HepG2 (cell line): ENCODE results near the gene SKP2. TPM values are rescaled to one million over a fixed set of nuclear protein-coding genes. Genes with fewer than 3 reads are reported as not detected.

Source experiments
- ATAC-seq: fragments of 200-7000 bp; cut with Tn5 transposase; 3 replicates; pipeline ENCODE4 v1.9.1; 2020; ENCODE audit warnings: mild to moderate bottlenecking, moderate library complexity
- BruUV-seq: library from RNA; stranded (reverse); fragments of 400-500 nt; replicated peaks from 2 replicates; lab custom pipeline; 2021; lab: Mats Ljungman, UMichigan
- CTCF ChIA-PET: fragments of 300-600 bp; formaldehyde crosslinking; extraction: SDS; loops from one replicate; lab custom pipeline; 2021; ENCODE audit warnings: low total read pairs, inconsistent platforms, low intra/inter-chr PET ratio; lab: Yijun Ruan, JAX
- POLR2A ChIA-PET: fragments of 350-600 bp; sonication (Branson Sonifier 250); formaldehyde crosslinking; loops from one replicate; lab custom pipeline; 2020; ENCODE audit warnings: antibody characterized with exemption, inconsistent platforms; lab: Yijun Ruan, JAX
- DNase-seq: peaks from one replicate; pipeline ENCODE4 v3.0.0-alpha.2; 2015; ENCODE audit warnings: low spot score
- FAIRE-seq: peaks from 3 replicates; lab custom pipeline; 2011; peaks lifted over from hg19 to GRCh38; lab: Jason Lieb, UNC
- H2AFZ ChIP-seq: one replicate; pipeline ENCODE4 v1.6.1; 2011; ENCODE audit warnings: low read length, inconsistent platforms
- H3K27ac ChIP-seq: fragments of 300-600 bp; 3 replicates; pipeline ENCODE4 v1.8.0; 2011; ENCODE audit warnings: mixed run types, mild to moderate bottlenecking, mixed read lengths, low read length, inconsistent platforms; ENCODE audit not compliant: insufficient read depth; ENCODE audit errors: extremely low read length
- H3K27me3 ChIP-seq, 2 experiments: fragments of 200-600 bp in 1 of 2; 2 replicates in 1 of 2; 3 replicates in 1 of 2; pipeline versions ENCODE4 v1.6.0 to v1.8.0; 2011; ENCODE audit warnings: low read length in 2 of 2, mild to moderate bottlenecking in 2 of 2, moderate library complexity in 2 of 2, inconsistent platforms in 1 of 2; ENCODE audit not compliant: insufficient read depth in 2 of 2, control insufficient read depth in 1 of 2
- H3K36me3 ChIP-seq, 2 experiments: fragments of 200-600 bp in 1 of 2; replicated peaks in 1 of 2; 2 replicates in 1 of 2; 3 replicates in 1 of 2; pipeline versions ENCODE4 v1.5.1 to v1.8.0; 2011; ENCODE audit warnings: low read length in 2 of 2, inconsistent platforms in 1 of 2; ENCODE audit not compliant: insufficient read depth in 2 of 2, control insufficient read depth in 1 of 2
- H3K4me1 ChIP-seq: 2 replicates; pipeline ENCODE4 v1.5.1; 2012; ENCODE audit warnings: low read length, inconsistent platforms; ENCODE audit not compliant: insufficient read depth
- H3K4me2 ChIP-seq: 2 replicates; pipeline ENCODE4 v1.6.0; 2011; ENCODE audit warnings: low read depth, low read length, inconsistent platforms
- H3K4me3 ChIP-seq, 3 experiments: fragments of 200-600 bp in 1 of 3; sonication (generic), shearing (Covaris generic) in 1 of 3; replicated peaks in 1 of 3; 2 replicates each; pipeline ENCODE4 v1.5.1; 2011 to 2016; ENCODE audit warnings: low read length in 3 of 3, inconsistent platforms in 2 of 3, low read depth in 2 of 3, mild to moderate bottlenecking in 2 of 3, control low read depth in 1 of 3, mixed read lengths in 1 of 3; ENCODE audit not compliant: insufficient read depth in 1 of 3
- H3K79me2 ChIP-seq: one replicate; pipeline ENCODE4 v1.6.1; 2011; ENCODE audit warnings: low read length, inconsistent platforms; ENCODE audit not compliant: insufficient read depth
- H3K9ac ChIP-seq: 2 replicates; pipeline ENCODE4 v1.6.0; 2011; ENCODE audit warnings: mild to moderate bottlenecking, low read depth, low read length, inconsistent platforms; ENCODE audit not compliant: insufficient read depth
- H3K9me3 ChIP-seq: 2 replicates; pipeline ENCODE4 v1.5.1; 2012; ENCODE audit warnings: mild to moderate bottlenecking, low read length
- H4K20me1 ChIP-seq: 2 replicates; pipeline ENCODE4 v1.6.0; 2011; ENCODE audit warnings: inconsistent platforms, mild to moderate bottlenecking, low read length, moderate library complexity; ENCODE audit not compliant: insufficient read depth
- ARID5B ChIP-seq: IDR thresholded peaks from 2 replicates; pipeline ENCODE4 v1.4.0; 2020; ENCODE audit warnings: mild to moderate bottlenecking, missing genetic modification reagents
- EEA1 ChIP-seq: sonication (generic); formaldehyde crosslinking; IDR thresholded peaks from 2 replicates; pipeline ENCODE4 v1.5.1; 2020; ENCODE audit warnings: mild to moderate bottlenecking, missing genetic modification reagents, borderline replicate concordance
- FLYWCH1 ChIP-seq: sonication (generic); formaldehyde crosslinking; IDR thresholded peaks from 2 replicates; pipeline ENCODE4 v1.8.1; 2023; ENCODE audit warnings: mild to moderate bottlenecking, missing genetic modification reagents
- GATA4 ChIP-seq: sonication (generic); IDR thresholded peaks from 2 replicates; pipeline ENCODE4 v1.6.1; 2016; ENCODE audit warnings: antibody characterized with exemption, low read depth, borderline replicate concordance
- GATAD1 ChIP-seq: IDR thresholded peaks from 2 replicates; pipeline ENCODE4 v1.6.1; 2016; ENCODE audit warnings: missing genetic modification reagents, missing compliant biosample characterization
- RNF2 ChIP-seq: fragments of 450-650 bp; conservative IDR thresholded peaks from 2 replicates; pipeline ENCODE4 v1.6.1; 2016; ENCODE audit warnings: low read depth
- TOPORS ChIP-seq: sonication (generic); formaldehyde crosslinking; IDR thresholded peaks from 2 replicates; pipeline ENCODE4 v1.8.0; 2023; ENCODE audit warnings: mild to moderate bottlenecking, missing genetic modification reagents
- TRIM24 ChIP-seq: sonication (generic); formaldehyde crosslinking; IDR thresholded peaks from 2 replicates; pipeline ENCODE4 v1.8.0; 2022; ENCODE audit warnings: mild to moderate bottlenecking, missing genetic modification reagents
- ZNF18 ChIP-seq: sonication (generic); formaldehyde crosslinking; IDR thresholded peaks from 2 replicates; pipeline ENCODE4 v1.8.0; 2022; ENCODE audit warnings: mild to moderate bottlenecking, missing genetic modification reagents; ENCODE audit not compliant: insufficient replicate concordance
- ZNF773 ChIP-seq: sonication (generic); formaldehyde crosslinking; IDR thresholded peaks from 2 replicates; pipeline ENCODE4 v1.4.0; 2020; ENCODE audit warnings: missing genetic modification reagents, borderline replicate concordance
- ZNF816 ChIP-seq: sonication (generic); formaldehyde crosslinking; IDR thresholded peaks from 2 replicates; pipeline ENCODE4 v1.8.0; 2022; ENCODE audit warnings: missing genetic modification reagents, mild to moderate bottlenecking, borderline replicate concordance
- WGBS: methylation state at CpG from one replicate; pipeline ENCODE4 v1.1.6; 2017; ENCODE audit warnings: low lambda C conversion rate; 5-methylcytosine and 5-hydroxymethylcytosine counted together
- in situ Hi-C: cut with HindIII; loops from 2 replicates; pipeline ENCODE4 v1.10.0; 2017; ENCODE audit warnings: low pct_unique_long_range_greater_than_20kb; ENCODE audit not compliant: extremely low pct_ligation_motif_present
- intact Hi-C: fragments of 100-400 bp; cut with micrococcal nuclease; formaldehyde crosslinking; loops from one replicate; pipeline ENCODE4 v1.10.0; 2022; ENCODE audit not compliant: unreplicated experiment
- polyA plus RNA-seq, 8 experiments: library from polyadenylated mRNA; depleted of rRNA in 3 of 8; stranded (reverse) in 7 of 8; unstranded in 1 of 8; fragments of >200 nt; fragmentation: Illumina TruSeq in 4 of 8; extraction: Trizol in 4 of 8; gene quantifications; 2 replicates each; pipeline versions ENCODE4 v1.2.1 to v1.2.3, GENCODE V29; 2011 to 2016; ENCODE audit warnings: low read depth in 4 of 8, missing spikeins in 1 of 8, mixed read lengths in 1 of 8; ENCODE audit not compliant: insufficient read depth in 1 of 8
- total RNA-seq, 5 experiments: library from RNA; depleted of rRNA; stranded (reverse); fragments of >200 nt; fragmentation: Illumina TruSeq; extraction: Trizol; gene quantifications; 2 replicates each; pipeline ENCODE4 v1.2.3, GENCODE V29; 2016; ENCODE audit warnings: low read depth in 1 of 5

Gene SKP2
- total and polyA plus RNA-seq, 2 of the 13 experiments (the other 11 are each of a cell fraction or from before 2014, with no cell fraction given): 29.6 to 84.1 TPM

- Histone ChIP-seq H3K4me3 (no peak overlapping the region), H4K20me1 (no peaks in the 10 kb centered on the region), H3K27me3 (no peaks in the 10 kb centered on the region), H3K27ac (no peak overlapping the region), H3K9me3 (no peaks in the 10 kb centered on the region)
- POLR2A ChIA-PET: interaction anchor here (1.1 kb wide), 1 partner anchor 20 kb away, joined by 3 read pairs; no protein-coding TSS in a partner anchor
- intact Hi-C loops: no loop called here
- FAIRE-seq (no peak), ATAC-seq (no peak)
- WGBS: 96% methylated on average over 2 of the region's 2 CpGs
- TF ChIP-seq TOPORS (no peak), TRIM24 (CRISPR knock-in tag) (no peak), EEA1 (no peak), GATAD1 (CRISPR knock-in tag) (no peak), RNF2 (no peak), ZNF18 (no peak), ZNF816 (no peak), GATA4 (no peak), ZNF773 (CRISPR knock-in tag) (no peak), ARID5B (CRISPR knock-in tag) (no peak), FLYWCH1 (CRISPR knock-in tag) (no peak)
- TF ChIP-seq, all 625 proteins: peak for 0
- peaks cover 22% of the 10 kb centered on the region for H3K4me1 ChIP-seq
- in situ Hi-C loops: no loop called here
- H2AFZ ChIP-seq: no peak overlapping the region
- CTCF ChIA-PET: no interaction called here
- no peaks in the 10 kb centered on the region for H3K79me2 ChIP-seq
- peaks cover 22 to 74% of the 10 kb centered on the region in 2 experiments for H3K36me3 ChIP-seq
- H3K4me2 ChIP-seq: no peak overlapping the region
- H3K9ac ChIP-seq: no peak overlapping the region
- DNase-seq: no peak
- no TSS peak for BruUV-seq
These were observed 21.5 kb downstream of the SKP2 start for GRCh38 chr5:36173426-36173825.
